AG20443 (cell line): Measurements from ENCODE around the gene APOBEC3H.

Experiments used
- DNase-seq: peaks from one replicate; pipeline ENCODE4 v3.0.0; 2012; ENCODE audit warnings: low spot score, mixed read lengths

The APOBEC3H gene

DNA sequence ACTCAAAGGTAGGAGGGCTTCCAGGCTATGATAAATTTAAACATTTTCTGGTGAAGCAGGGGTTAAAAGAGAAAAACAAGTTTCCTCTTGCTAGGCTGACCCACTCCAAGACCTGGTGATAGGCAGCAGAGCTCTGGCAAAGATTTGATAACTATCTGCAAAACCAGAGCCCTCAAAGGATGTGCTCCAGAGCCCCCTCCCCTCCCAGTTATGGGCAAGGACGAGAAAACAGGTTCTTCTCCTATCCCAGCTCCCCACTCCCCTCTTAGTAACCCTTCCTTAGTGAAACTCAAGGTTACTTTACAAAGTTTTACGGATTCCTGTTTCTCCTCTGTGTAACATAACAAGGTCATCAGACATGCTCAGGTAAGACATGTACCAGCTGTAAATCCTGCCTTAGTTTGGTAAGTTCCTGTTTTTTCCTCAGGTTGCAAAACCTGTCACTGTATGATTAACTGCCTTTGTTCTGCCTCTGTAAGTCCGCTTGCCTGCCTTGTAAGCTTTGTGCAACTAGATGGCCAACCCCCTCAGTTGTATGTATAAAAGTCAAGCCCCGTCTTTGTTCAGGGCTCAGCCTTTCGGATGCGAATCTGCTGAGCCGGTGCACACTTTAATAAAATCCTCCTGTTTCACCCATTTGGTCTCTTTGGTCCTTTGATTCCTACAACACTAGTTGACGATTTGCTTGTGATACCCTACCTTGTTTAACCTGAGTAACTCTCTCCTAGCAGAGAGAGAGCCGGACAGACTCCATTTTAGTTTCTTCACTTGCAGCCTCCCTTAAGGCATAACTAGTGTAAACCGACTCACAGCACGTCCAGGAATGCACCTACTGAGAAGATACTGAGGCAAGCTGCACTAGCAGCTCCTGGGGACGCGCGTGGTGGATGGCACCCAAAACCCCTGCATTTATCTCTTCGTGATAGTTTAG lies 13.9 kb downstream of the APOBEC3H start:
- no peak for DNase-seq

DNA sequence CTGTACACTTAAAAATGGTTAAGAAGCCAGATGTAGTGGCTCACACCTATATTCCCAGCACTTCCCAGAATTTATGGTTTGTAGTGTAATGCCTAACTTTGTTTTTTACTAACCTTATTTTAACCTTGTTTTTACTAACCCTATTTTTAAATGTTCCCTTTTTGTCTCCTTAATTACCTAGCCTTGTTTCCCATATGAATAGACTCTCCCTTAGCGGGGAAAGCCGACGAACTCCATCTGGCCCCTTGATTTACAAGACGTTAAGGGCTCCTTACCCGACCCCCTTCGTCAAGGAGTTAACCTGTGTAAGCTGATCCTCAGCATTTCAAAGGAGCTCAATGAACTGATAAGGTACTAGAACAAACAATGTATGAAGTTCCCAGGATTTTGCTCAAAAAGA lies 17.1 kb downstream of the APOBEC3H start:
- no peak for DNase-seq

DNA sequence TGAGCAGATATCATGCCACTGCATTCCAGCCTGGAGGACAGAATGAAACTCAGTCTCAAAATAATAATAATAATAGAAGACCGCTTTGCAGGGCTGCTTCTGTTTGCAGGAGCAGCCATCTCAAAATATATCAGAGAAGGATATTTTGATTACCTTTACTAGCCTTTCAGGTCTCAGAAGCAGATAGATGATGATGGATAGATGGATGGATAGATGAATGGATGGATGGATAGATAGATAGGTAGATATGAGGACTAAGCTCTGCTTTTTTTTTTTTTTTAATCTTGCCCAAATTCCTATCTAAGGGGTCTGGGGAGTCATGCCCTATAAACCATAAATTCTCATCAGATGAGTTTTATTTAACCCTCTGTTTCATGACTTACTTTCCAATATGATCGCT lies 18.5 kb downstream of the APOBEC3H start:
- no peak for DNase-seq

DNA sequence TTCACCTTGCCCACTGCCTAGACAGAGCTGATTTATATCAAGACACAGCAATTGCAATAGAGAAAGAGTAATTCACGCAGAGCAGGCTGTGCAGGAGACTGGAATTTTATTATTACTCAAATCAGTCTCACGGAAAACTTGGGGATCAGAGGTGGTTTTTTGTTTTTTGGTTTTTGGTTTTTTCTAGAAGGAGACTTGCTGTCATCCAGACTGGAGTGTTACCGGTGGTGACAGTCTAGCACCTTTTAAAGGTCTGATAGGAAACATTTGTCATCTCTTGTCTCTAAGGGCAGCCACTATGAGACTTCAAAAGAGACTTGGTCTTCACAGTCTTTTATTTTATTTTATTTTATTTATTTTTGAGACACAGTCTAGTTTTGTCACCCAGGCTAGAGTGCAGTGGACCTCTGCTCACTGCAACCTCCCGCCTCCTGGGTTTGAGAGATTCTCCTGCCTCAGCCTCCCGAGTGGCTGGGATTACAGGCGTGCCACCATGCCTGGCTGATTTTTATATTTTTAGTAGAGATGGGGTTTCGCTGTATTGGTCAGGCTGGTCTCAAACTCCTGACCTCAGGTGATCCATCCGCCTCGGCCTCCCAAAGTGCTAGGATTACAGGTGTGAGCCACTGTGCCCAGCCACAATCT lies 19.1 kb downstream of the APOBEC3H start:
- no peak for DNase-seq

DNA sequence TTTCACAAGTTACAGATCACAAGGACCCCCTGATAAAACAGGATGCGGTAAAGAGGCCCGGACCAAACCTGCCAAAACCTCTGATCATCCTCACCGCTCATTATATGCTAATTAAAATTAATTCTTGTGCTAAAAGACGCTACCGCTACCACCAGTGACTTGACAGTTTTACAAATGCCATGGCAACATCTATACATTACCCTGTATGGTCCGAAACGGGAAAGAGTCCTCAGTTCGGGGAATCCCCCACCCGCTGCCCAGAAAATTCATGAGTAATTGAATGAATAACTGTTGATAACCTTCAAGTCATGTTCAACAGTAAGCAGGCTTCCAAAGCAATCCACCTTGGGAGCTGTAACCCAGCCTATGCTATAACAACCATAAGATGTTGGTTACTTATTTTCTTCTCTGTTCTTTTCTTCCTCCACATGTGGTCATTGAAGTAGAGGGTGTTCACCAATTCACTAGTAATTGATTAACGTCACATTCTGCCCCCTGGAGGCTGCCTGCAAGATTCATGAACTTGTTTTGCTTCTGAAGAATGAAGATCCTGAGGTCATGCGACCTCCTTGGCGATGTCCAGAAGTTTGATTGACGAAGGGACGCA lies 20.6 kb downstream of the APOBEC3H start:
- DNase-seq: peak; percentile 53

DNA sequence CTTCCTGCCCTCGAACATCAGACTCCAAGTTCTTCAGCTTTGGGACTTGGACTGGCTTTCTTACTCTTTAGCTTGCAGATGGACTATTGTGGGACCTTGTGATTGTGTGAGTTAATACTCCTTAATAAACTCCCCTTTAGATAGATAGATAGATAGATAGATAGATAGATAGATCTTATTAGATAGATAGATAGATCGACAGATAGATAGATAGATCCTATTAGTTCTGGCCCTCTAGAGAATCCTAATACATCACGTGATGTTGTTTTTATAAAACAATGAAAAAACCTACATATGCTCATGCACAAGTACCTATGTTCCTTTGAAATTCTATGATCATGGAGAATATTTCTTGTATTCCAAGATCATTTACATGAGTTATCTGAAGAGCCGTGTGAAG lies 23.9 kb downstream of the APOBEC3H start:
- DNase-seq: no peak

DNA sequence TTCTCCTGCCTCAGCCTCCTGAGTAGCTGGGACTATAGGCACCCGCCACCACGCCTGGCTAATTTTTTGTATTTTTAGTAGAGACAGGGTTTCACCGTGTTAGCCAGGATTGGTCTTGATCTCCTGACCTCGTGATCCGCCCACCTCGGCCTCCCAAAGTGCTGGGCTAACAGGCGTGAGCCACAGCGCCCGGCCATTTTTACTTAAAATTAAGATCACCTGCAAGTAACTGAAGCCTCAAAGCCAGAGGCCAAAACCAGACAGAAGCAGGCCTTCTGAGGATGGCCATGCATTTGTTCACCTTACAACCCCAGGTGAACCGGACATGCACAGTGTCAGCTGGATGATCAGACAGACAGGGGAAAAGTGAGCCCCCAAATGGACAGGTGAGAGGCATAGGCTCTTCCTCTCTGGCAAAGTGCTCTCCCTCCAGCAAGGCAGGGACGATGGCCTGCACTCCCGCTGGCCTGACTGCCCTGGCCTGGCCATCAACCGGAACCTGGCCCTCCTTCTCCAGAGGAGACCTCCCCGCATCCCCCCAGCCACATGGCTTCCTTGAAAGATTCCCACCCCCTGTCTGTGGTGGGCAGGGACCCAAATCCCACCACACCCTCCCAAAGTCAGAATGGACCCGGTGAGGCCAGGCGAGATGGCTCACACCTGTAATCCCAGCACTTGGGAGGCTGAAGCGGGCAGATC lies 25.9 kb downstream of the APOBEC3H start:
- DNase-seq: peak; percentile 5

DNA sequence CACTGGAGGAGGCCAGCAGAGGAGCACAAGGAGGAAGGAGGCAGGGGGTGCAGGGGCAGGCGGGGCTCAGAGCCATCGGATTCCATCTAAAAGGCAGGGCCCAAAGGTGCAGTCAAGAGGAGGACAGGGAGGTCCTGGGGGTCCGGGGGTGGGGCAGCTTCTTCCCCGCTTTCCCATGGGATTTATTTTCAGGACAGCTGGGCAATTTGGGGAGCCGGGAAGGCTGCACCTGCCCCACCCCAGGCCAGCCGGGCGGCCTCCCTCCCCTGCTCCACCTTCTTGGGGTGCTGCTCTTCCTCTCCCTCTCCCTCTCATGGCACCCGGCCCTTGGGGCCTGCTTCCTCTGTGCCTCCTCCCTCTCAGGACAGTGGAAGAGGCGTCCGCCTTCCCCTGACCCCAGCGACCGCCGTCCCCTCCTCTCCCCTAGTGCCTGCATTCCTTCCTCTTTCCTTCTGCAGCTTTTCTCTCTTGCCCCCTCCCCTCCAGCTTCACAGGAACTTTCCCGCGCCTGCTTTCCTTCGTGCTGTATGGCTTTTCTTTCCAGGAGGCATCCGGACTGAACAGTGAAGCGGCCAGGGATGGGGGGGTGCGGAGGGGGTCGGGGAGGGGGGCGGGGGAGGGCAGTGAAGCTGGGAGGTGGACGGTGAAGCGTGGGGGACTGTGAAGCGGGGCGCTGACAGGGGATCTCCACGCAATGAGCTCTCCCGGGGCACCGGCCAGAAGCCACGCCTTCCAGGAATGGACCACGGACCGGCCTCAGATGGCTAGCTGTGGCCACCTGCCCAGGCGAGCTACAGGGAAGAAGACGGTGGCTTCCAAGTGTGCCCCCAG lies 26.9 kb downstream of the APOBEC3H start:
- DNase-seq: peak; percentile 11

DNA sequence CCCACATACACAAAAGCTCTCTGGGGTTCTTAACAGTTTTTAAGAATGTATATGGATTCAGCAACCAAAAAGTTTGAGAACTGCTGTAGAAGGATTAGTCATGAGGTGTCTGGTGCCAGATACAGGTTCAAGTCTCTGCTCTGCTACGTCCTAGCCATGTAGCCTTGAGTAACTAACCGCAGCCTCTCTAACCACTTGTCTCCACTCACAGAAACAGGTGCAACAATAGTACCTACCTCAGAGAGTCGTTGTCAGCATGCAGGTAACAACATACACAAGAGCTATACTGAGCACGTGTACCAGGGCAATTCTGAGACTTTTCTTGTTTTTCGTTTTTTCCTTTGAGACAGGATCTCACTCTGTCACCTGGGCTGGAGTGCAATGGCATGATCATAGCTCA lies 28.6 kb downstream of the APOBEC3H start:
- no peak for DNase-seq

DNA sequence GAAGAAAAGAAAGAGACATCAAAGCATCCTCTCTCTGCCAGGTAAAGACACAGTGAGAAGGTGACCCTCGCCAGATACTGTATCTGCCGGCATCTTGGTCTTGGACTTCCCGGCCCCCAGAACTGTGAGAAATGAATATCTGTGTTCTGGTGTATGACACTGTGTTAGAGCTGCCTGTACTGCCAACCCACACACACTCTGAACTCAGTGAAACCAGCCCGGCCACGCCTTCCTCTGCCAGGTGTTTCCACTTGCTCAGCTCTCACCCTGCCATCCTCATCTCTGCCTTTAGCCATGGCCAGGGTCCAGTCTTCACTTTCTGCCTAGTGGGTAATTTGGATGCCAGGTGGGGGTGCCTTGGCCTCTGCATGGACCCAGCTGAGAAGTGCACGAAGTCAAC lies 31.5 kb downstream of the APOBEC3H start:
- DNase-seq: peak; percentile 4

DNA sequence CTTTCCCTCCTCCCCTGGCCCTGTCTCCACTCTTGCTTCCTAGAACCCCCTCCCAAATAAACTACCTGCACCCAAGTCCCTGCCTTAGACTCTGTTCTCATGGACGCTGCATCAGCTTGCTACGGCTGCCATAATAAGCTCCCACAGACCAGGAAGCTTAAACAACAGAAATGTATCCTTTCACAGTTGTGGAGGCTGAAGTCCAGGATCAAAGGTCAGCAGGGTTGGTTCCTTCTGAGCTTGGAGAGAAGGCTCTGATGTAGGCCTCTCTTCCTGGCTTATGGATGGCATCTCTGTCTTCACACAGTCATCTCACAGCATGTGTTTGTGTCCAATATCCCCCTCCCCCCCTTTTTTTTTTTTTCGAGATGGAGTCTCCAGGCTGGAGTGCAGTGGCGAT lies 32.0 kb downstream of the APOBEC3H start:
- DNase-seq: no peak

DNA sequence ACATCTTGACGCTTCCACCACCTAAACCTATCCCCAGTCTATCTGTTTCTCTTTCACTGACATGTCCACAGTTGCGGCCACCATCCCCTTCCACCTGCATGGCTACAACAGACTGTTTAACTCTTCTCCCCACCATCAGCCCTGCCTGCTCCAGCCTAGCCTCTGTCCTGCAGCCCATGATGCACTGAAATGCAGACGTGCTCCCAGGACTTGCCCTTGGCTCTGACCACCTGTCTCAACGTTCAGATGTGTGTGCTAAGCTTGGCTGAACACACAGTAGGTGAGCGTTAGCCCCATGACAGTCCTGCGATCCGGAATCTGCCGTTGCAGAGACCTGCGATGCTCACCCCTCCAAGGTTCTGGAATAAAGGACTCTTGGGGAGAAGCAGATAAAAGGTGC lies 32.7 kb downstream of the APOBEC3H start:
- no peak for DNase-seq

DNA sequence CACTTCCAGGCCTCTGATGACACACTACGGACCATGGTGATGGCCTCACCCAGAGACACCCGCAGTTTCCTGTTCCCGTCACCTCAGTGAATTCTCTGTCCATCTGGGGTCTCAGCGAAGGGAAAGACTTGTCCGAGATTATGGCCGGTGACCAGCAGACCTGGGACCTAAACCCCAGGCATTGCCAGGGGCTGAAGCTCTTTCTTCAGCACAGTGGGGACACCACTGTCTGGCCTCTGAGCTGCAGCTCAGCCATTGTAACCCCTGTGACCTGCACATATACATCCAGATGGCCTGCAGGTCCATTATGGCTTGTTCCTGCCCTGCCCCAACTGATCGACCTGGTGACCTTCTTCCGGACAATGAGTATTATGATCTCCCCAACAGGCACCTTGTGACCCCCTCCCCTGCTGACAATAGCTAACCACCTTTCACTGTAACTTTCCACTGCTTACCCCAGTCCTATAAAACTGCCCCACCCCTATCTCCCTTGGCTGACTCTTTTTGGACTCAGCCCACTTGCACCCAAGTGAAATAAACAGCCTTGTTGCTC lies 33.2 kb downstream of the APOBEC3H start:
- no peak for DNase-seq

DNA sequence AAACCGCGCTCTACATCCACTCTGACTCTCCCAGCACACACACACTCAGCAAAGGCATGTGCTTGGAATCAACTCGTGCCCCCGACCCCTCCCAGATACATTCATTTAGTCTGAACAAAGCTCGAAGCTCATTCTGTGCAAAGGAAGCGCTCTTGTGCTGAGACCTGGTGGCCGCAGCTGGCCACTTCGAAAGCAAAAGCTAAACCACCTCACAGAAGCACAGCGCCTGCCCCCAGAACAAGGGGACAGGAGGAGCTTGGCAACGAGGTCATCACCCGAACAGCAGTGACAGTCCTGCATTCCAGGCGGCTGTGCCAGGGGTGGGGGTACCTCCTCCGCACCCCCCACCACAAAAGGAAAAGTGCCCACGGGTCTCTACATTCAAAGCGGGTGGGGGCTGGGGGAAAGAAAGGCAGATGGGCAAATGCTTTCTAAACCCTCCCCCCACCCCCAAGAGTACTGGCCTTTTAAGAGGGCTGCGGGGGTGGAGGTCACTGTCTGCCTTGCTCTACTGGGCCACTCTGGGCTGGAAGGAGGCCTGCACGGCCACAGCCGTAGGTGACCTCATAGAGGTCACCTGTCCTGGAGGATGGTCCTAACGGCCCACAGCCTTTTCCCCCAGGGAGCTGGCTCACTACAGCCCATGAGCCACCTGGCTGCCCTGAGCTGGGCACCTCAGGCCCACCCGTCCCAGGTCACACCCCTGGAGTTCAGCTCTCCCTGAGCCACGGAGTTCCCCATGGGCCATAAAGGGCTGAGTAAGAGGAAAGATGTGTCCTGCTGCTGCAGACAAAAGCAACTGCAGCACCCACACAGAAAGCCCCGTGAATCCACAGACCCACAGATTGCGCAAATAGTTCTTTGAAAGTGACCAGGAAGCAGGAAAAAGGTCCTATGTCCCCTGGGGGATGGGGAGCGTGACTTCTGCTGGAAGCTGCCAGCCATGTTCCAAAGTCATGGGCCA lies 34.1 kb downstream of the APOBEC3H start:
- DNase-seq: peak; percentile 7

DNA sequence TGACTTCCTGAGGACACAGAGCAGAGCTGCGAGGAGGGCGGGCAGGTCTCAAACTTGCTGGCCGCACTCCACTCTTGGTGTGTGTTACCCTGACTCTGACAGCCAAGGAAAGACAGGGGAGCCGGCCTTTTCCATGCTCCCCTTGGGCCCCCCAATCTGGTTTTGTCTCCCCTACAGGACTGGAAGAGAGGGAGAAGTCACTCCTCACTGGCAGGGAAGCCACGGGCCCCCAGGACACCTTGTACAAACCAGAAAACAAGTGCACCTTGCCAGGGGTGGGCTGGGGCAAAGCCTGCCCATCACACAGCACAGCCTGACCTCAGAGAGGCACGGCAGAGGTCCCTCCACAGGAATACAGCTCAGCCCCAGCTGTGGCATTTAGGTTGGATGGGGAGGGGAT lies 35.2 kb downstream of the APOBEC3H start:
- peak; percentile 5 for DNase-seq

DNA sequence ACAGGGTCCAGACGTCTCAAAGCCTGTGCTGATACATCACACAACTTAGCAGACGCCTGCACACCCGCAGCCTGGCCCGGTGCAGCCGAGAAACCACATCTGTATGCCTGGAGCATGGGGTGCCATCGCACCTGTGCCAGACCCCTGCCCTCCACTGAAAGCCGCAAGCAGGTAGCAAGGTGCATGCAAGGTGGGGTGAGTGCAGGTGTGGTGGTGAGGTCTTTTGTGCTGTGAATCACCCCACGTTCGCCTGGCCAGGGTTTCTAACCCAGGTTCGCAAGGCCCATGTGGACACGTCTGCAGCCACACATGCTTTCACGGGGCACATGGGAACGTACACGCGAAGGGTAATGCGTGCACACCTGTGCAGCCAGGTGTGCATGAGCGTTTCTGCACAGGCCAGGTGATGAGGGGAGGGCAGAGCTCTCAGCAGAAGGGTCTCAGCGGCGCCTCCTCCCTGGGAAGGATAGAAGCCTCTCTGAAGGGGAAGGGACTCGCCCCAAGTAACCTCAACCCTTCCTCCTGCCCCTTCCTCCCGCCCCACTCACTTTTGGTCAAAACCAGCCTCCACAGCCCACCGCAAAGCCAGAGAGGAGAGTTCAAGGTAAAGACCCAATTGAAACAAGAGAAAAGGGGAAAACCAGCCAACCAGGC lies 36.0 kb downstream of the APOBEC3H start:
- peak; percentile 2 for DNase-seq

DNA sequence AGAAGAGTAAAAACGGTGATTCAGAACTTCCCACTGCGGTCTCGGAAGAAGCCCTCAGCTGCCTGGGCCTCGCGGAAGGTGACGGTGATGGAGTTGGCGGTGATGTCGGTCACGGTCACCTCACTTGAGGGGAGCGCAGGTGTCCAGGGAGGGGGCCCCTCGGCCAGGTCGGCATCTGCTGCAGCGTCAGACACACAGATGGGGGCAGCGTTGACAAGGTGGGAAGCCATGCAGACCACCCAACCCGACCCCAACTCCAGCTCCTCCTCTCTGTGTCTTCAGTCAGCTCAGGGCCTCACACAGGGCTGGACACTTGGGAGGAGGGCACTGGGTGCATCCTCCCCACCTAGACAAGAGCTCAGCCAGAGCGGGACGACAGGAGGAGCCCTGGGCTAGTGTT lies 36.8 kb downstream of the APOBEC3H start:
- DNase-seq: peak; percentile 3

DNA sequence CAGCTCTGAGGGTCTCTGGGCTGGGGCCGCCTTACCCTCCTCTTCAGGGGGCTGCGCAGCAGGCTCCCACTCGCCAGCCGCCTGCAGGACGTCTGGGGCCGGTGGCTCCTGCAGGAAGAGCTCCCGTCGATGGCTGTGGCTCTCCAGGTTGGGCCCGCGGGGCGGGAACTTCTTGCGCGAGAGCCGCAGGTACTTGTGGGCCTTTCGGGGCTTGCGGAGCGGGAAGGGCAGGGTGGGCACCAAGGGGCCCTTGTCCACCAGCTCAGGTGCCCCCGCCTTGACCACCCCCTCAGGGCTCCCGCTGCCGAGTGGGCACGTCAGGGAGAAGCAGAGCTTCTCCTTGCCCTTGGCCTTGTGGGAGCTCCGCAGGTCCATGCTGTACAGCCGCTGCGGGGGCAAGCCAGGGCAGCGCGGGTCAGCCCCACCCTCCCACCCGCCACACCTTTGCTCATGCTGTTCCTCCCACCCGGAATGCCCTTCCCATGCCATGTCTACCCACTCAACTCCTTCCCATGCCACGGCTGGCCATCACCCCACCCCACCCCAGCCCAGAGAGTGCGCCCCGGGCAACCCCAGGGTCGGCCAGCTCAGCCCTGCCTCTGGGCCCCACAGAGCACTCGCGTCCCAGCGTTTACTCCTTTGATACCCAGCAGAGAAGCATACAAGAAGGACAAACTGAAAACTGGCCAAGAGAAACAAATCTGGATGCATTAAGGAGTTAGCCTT lies 37.5 kb downstream of the APOBEC3H start:
- peak; percentile 3 for DNase-seq
